Mesenchymal stem cell (in vitro differentiated cells and primary cell): Measurements from ENCODE around the gene ASIC4.
A peak's percentile ranks its signal among the peaks of the same experiment; 100 is the strongest.

ENCODE experiments used
- DNase-seq: peaks from one replicate; pipeline ENCODE4 v3.0.0-alpha.2; 2013
- H2AFZ ChIP-seq: one replicate; pipeline ENCODE4 v1.6.1; 2013; ENCODE audit warnings: low read depth, mild to moderate bottlenecking, control low read depth, inconsistent platforms, low read length, moderate library complexity
- H2AK5ac ChIP-seq: 2 replicates; pipeline ENCODE4 v1.6.1; 2013; ENCODE audit warnings: low read length, moderate library complexity, mild to moderate bottlenecking, inconsistent platforms; ENCODE audit not compliant: severe bottlenecking
- H2BK120ac ChIP-seq: one replicate; pipeline ENCODE4 v1.6.1; 2013; ENCODE audit warnings: low read depth, mild to moderate bottlenecking, inconsistent platforms, low read length, moderate library complexity
- H2BK12ac ChIP-seq, 2 experiments: one replicate each; pipeline ENCODE4 v1.6.1; 2013; ENCODE audit warnings: inconsistent platforms in 2 of 2, low read length in 2 of 2, mild to moderate bottlenecking in 2 of 2, moderate library complexity in 2 of 2, control low read depth in 1 of 2
- H2BK15ac ChIP-seq: one replicate; pipeline ENCODE4 v1.6.1; 2013; ENCODE audit warnings: mild to moderate bottlenecking, low read depth, inconsistent platforms; ENCODE audit not compliant: poor library complexity, severe bottlenecking
- H2BK5ac ChIP-seq: 2 replicates; pipeline ENCODE4 v1.6.1; 2013; ENCODE audit warnings: low read depth, mild to moderate bottlenecking, low read length, control low read depth, inconsistent platforms; ENCODE audit not compliant: poor library complexity, severe bottlenecking
- H3K14ac ChIP-seq, 2 experiments: one replicate each; pipeline ENCODE4 v1.6.1; 2013; ENCODE audit warnings: inconsistent platforms in 2 of 2, low read length in 2 of 2, control low read depth in 1 of 2, mild to moderate bottlenecking in 1 of 2, moderate library complexity in 1 of 2
- H3K18ac ChIP-seq, 2 experiments: one replicate each; pipeline ENCODE4 v1.6.1; 2013; ENCODE audit warnings: inconsistent platforms in 2 of 2, low read length in 2 of 2, control low read depth in 1 of 2, low read depth in 1 of 2, mild to moderate bottlenecking in 1 of 2
- H3K23ac ChIP-seq, 2 experiments: one replicate each; pipeline ENCODE4 v1.6.1; 2013; ENCODE audit warnings: inconsistent platforms in 2 of 2, low read length in 2 of 2, mild to moderate bottlenecking in 2 of 2, moderate library complexity in 2 of 2, control low read depth in 1 of 2
- H3K27ac ChIP-seq: 2 replicates; pipeline ENCODE4 v1.5.1; 2013; ENCODE audit warnings: mild to moderate bottlenecking, moderate library complexity, low read length, control low read depth, inconsistent platforms; ENCODE audit not compliant: poor library complexity, severe bottlenecking
- H3K27me3 ChIP-seq, 2 experiments: 2 replicates each; pipeline versions ENCODE4 v1.6.1 to v1.7.0; 2013; ENCODE audit warnings: low read length in 2 of 2, mild to moderate bottlenecking in 2 of 2, moderate library complexity in 2 of 2, control low read depth in 1 of 2, inconsistent platforms in 1 of 2; ENCODE audit not compliant: control insufficient read depth in 1 of 2, insufficient read depth in 1 of 2
- H3K36me3 ChIP-seq, 2 experiments: 2 replicates each; pipeline versions ENCODE4 v1.6.1 to v1.7.0; 2013; ENCODE audit warnings: low read length in 2 of 2, control low read depth in 1 of 2, inconsistent platforms in 1 of 2, low read depth in 1 of 2, mild to moderate bottlenecking in 1 of 2; ENCODE audit not compliant: insufficient read depth in 2 of 2, control insufficient read depth in 1 of 2
- H3K4ac ChIP-seq, 2 experiments: one replicate each; pipeline ENCODE4 v1.6.1; 2013; ENCODE audit warnings: inconsistent platforms in 2 of 2, low read length in 2 of 2, mild to moderate bottlenecking in 2 of 2, moderate library complexity in 2 of 2, control low read depth in 1 of 2, low read depth in 1 of 2
- H3K4me1 ChIP-seq: 2 replicates; pipeline ENCODE4 v1.6.1; 2013; ENCODE audit warnings: low read depth, low read length, control low read depth; ENCODE audit not compliant: control insufficient read depth, insufficient read depth
- H3K4me2 ChIP-seq: 2 replicates; pipeline ENCODE4 v1.6.1; 2013; ENCODE audit warnings: low read length, mild to moderate bottlenecking, inconsistent platforms; ENCODE audit not compliant: poor library complexity, severe bottlenecking
- H3K4me3 ChIP-seq, 2 experiments: 2 replicates each; pipeline versions ENCODE4 v1.5.1 to v1.7.0; 2013; ENCODE audit warnings: low read length in 2 of 2, mild to moderate bottlenecking in 2 of 2, control low read depth in 1 of 2, low read depth in 1 of 2; ENCODE audit not compliant: insufficient read depth in 1 of 2
- H3K79me1 ChIP-seq: replicated peaks from 2 replicates; pipeline ENCODE4 v1.6.1; 2013; ENCODE audit warnings: mild to moderate bottlenecking, control low read depth, low read length, inconsistent platforms; ENCODE audit not compliant: poor library complexity, severe bottlenecking
- H3K9ac ChIP-seq: 2 replicates; pipeline ENCODE4 v1.7.0; 2013; ENCODE audit warnings: mild to moderate bottlenecking, low read length, moderate library complexity
- H3K9me3 ChIP-seq: 2 replicates; pipeline ENCODE4 v1.7.0; 2013; ENCODE audit warnings: mild to moderate bottlenecking, low read length; ENCODE audit not compliant: control insufficient read depth
- H4K8ac ChIP-seq: one replicate; pipeline ENCODE4 v1.6.1; 2013; ENCODE audit warnings: inconsistent platforms, mild to moderate bottlenecking, low read length, moderate library complexity
- H4K91ac ChIP-seq: one replicate; pipeline ENCODE4 v1.6.1; 2013; ENCODE audit warnings: mild to moderate bottlenecking, low read length, inconsistent platforms
- WGBS: methylation state at CpG from one replicate; pipeline ENCODE4 v1.1.7; 2013; ENCODE audit warnings: mixed read lengths; 5-methylcytosine and 5-hydroxymethylcytosine counted together

The ASIC4 gene

GRCh38 chr2:219538504-219538951 lies 24.2 kb downstream of the ASIC4 start:
- H3K18ac ChIP-seq: peak overlapping the region in 1 of 2 experiments; percentile 63
- H2BK120ac ChIP-seq: peak overlapping the region; percentile 11
- H3K4ac ChIP-seq: peak overlapping the region in 1 of 2 experiments; percentile 15
- no peak overlapping the region for H3K23ac ChIP-seq
- H3K36me3 ChIP-seq: peaks cover 35 to 36% of the 10 kb centered on the region in 2 experiments
- no peak overlapping the region for H3K9ac ChIP-seq
- peak overlapping the region; percentile 3 for H4K8ac ChIP-seq
- H3K9me3 ChIP-seq: no peaks in the 10 kb centered on the region
- peak overlapping the region; percentile 43 for H3K4me2 ChIP-seq
- no peak for DNase-seq
- H4K91ac ChIP-seq: peak overlapping the region; percentile 32
- H3K4me1 ChIP-seq: peaks cover 43% of the 10 kb centered on the region
- H2BK15ac ChIP-seq: no peak overlapping the region
- H3K4me3 ChIP-seq: no peak overlapping the region
- H3K14ac ChIP-seq: peak overlapping the region in 1 of 2 experiments; percentile 15
- no peak overlapping the region for H2AK5ac ChIP-seq
- no peak overlapping the region for H2AFZ ChIP-seq
- H3K79me1 ChIP-seq: peaks cover 29% of the 10 kb centered on the region
- H2BK12ac ChIP-seq: no peak overlapping the region
- H2BK5ac ChIP-seq: no peak overlapping the region
- 71% methylated on average over 5 of the region's 6 CpGs for WGBS
- H3K27ac ChIP-seq: peak overlapping the region; percentile 41
- H3K27me3 ChIP-seq: peaks cover under 1 to 3% of the 10 kb centered on the region in 2 experiments

DNA sequence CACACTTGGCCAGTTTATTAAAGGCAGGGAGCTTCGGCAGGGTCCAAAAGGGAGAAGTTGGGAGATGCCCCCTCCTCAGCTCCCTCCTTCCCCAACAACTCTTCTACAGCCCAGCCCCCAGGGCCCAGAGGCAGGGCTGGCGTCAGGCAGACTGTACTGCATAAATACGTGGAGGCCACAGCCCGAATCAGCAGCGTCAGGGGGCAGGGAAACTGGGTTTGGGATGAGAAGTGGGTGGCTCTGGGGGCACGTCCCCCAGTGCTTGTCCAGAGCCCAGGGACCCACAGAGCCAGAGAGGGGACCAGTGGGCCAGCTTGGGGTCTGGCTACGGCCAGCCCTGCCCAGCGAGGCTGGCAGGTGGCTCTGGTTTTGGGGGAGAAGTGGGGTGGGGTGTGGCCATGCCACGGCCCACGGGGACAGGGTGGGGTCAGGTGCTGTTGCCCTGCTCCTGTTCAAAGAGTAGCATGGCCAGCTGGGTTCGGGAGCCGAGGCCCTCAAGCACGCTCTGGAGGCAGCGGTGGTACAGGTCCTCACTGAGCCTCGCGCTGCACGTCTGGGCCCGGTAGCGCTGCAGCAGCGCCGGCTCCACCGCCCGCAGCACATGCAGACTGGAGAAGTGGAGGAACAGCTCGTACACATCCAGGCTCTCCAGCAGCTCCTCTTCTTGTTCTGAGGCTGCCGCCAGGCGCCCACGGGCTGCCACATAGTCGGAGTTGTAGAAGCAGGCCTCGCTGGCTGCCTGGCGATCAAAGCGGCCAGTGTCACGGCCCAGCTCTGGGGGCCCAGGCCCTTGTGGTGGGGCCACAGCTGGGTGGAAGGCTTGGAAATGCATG lies 24.9 kb downstream of the ASIC4 start:
- Histone ChIP-seq H3K27ac (peak overlapping the region; percentile 33), H3K4me2 (peak overlapping the region; percentile 43), H2AK5ac (peak overlapping the region; percentile 45), H3K4me1 (peaks cover 45% of the 10 kb centered on the region), H4K8ac (peak overlapping the region; percentile 39), H2BK120ac (no peak overlapping the region), H2AFZ (no peak overlapping the region), H3K36me3 (peaks cover 35 to 36% of the 10 kb centered on the region in 2 experiments), H4K91ac (peak overlapping the region; percentile 32), H3K27me3 (no peaks in the 10 kb centered on the region), H3K14ac (no peak overlapping the region), H3K4me3 (no peak overlapping the region), H3K4ac (peak overlapping the region in 1 of 2 experiments; percentile 15), H3K18ac (no peak overlapping the region), H2BK5ac (no peak overlapping the region), H2BK15ac (no peak overlapping the region), H2BK12ac (no peak overlapping the region), H3K9me3 (no peaks in the 10 kb centered on the region), H3K79me1 (peaks cover 29% of the 10 kb centered on the region), H3K9ac (no peak overlapping the region), H3K23ac (no peak overlapping the region)
- WGBS: 93% methylated on average over 32 of the region's 32 CpGs
- no peak for DNase-seq

- Histone ChIP-seq H3K4ac (no peak overlapping the region), H3K23ac (no peak overlapping the region), H2BK5ac (no peak overlapping the region), H2BK12ac (peak overlapping the region in 1 of 2 experiments; percentile 7), H3K18ac (no peak overlapping the region), H3K27me3 (no peaks in the 10 kb centered on the region), H3K9me3 (no peaks in the 10 kb centered on the region), H3K9ac (no peak overlapping the region), H2AK5ac (no peak overlapping the region), H3K27ac (no peak overlapping the region), H2AFZ (no peak overlapping the region), H4K91ac (peak overlapping the region; percentile 43), H3K79me1 (peaks cover 29% of the 10 kb centered on the region), H3K4me2 (no peak overlapping the region), H2BK15ac (no peak overlapping the region), H3K4me3 (no peak overlapping the region), H3K4me1 (peaks cover 51% of the 10 kb centered on the region), H2BK120ac (no peak overlapping the region), H3K14ac (no peak overlapping the region), H4K8ac (no peak overlapping the region), H3K36me3 (peaks cover 35 to 36% of the 10 kb centered on the region in 2 experiments)
- no peak for DNase-seq
- 94% methylated on average over 46 of the region's 46 CpGs for WGBS
Observed at GRCh38 chr2:219539926-219540678, 25.8 kb downstream of the ASIC4 start.
